HG03175 (cell line): Measurements from ENCODE around the gene ARID4A.
"Not testable (repeated sequence)": the region's sequence is repeated elsewhere in the genome, so short reads cannot be mapped to it uniquely, and the experiment has no call there.

Source experiments
- ATAC-seq: cut with Tn5 transposase; IDR thresholded peaks from one replicate; pipeline ENCODE4 v1.9.1; 2021; ENCODE audit warnings: mild to moderate bottlenecking, moderate library complexity; ENCODE audit not compliant: unreplicated experiment

The ARID4A gene

DNA sequence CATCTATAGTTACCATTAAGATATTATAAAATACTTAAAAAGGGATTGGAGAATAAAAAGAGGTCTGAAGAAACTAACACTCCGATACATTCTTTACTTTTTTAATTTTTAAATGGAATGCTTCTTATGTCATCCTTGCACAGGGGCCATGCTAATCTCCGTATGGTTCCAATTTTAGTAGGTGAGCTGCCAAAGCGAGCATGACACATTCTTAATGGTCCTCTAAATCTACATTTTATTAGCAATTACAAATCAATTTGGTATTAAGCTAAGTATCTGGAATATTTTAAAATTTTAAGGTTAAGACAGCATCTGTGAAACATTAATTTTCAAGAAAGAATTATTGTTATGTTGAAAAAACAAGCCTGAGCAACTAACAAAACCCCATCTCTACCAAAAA is 6.2 kb upstream of the ARID4A start:
- no peak for ATAC-seq

DNA sequence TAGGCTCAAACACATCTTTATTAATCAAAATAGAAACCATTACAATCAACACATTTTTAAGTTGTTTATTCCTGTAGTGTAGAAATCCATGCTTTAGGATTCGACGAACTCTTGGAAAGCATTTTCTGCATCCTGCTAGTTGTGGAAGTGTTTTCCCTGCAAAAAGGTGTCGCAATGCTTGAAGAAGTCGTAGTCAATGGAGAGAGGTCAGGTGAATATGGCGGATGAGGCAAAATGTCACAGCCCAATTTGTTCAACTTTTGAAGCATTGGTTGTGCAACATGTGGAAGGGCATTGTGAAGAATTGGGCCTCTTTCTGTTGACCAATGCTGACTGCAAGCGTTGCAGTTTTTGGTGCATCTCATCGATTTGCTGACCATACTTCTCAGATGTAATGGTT is 4.2 kb upstream of the ARID4A start:
- ATAC-seq: no peak

DNA sequence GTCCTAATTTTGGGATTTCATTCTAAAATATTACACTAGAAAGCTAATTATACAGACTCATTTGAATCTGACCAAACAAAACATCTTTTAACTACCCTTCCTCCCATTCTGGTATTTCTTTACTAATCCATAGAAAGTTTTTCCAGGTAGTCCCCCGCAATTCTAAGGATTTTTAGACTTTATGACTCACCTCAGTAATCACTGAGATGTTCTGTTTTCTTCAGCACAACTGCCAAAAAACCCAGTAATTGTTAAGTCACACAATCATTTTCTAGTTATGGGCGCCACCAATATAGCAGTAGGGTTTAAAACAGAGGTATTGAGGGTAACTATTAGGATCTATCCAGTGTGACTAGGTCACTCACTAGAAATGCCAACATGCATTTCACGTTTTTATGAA is 1.6 kb upstream of the ARID4A start:
- ATAC-seq: no peak

DNA sequence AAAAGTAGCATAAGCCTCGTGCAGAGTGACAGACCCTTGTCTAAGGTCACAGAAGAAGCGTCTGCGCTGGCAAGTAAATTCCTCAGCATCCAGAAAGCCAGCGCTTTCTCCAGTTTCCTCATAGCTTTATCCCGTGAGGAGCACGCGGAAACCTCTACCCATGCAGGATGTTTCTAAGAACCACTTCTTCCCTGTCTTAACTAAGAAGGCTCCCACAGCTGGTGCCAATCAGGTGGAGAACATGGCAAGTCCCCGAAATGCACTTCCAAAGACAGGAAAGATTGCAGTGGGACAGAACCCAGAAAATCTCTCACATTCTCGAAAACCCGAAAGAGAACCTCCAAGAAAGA is 968 bp upstream of the ARID4A start:
- ATAC-seq: no peak

DNA sequence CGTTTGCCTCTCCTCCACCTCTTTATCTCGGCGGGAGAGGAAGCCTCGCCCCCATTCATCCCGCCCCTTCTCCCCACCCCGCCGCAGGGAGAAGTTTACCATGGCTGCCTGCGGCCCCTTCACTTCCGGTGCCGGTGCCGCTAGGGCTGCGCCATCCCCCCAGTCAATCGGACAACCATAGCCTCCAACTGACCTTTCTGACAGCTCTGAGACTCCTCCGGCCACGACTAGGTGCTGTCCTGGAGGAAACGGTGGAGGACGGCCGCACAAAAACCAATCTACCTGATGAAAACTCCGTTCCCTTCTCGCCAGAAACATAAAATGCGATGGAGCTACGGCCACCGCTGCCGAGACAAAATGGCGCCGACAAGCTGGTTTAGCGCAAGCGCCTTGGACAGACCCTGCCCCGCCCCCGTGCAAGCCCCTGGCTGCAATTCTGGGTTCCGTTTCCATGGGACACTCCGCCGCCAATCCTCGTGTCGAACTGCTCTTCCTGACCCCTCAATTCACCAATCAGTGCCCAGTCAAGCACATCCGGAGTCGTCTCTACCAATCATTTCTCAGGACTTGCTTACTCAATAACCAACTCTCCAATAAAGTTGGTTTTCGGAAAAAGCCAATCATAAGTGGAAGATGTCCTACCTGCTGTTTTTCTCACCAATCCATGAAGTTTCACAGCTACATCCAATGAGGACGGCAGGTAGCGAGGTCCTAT is 436 bp upstream of the ARID4A start:
- peak; percentile 83 for ATAC-seq

DNA sequence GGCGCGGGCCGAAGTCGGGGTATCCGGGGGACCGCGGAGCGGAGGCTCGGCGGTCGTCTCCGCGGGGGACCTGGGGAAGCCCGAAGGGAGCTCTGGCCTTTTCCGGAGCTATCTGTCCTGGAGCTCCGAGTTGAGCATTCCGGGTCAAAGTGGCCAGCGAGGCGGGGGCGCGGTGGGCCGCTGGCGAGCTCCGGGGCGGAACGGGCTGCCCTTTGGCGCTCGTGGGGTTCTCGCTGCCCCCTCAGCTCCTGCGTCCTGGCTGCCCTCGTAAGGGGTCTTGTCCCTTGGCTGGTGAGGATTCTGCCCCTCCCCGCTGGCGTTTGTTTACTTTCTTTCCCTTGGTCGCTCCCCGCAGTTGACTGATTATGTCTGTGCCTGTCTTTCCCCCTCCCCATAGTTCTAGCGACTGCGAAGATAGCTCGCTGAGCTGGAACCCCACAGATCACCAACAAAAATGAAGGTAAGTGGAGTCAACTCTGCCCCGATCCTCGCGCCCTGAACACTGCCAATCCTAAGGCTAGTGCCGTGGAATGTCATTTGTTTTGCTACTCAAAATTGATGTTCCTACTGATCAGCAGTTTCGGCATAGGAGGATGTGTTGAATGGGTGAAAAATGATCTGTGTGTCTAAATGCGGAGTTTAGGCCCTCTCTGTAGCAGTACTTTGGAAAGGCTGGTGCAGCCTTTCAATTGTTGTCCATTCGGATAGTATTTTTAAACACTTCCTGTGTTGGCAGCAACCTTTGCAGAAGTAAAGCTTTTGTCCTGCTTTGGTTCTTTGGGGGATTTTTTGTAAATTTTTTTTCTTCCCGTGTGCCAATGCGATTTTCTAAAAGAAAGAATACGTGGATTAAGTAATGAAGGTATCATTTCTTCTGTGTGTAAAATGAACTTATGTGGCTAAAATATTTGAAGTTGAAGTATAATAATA is 1.3 kb downstream of the ARID4A start:
- no peak for ATAC-seq

DNA sequence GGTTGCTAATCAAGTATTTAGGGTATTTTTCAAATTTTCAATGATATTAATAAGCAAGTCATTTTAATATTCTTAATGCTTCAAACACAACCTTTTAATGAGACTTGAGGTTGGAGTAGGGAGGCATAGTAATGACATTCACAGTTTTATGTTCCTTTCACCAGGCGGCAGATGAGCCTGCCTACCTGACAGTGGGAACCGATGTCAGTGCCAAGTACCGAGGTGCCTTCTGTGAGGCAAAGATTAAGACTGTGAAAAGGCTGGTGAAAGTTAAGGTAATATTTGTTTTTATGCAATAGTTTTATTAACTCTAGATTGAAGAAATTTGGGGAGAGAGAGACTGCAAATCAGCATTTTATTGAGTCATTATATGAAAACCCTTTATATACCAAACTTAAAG is 3.1 kb downstream of the ARID4A start:
- ATAC-seq: no peak

DNA sequence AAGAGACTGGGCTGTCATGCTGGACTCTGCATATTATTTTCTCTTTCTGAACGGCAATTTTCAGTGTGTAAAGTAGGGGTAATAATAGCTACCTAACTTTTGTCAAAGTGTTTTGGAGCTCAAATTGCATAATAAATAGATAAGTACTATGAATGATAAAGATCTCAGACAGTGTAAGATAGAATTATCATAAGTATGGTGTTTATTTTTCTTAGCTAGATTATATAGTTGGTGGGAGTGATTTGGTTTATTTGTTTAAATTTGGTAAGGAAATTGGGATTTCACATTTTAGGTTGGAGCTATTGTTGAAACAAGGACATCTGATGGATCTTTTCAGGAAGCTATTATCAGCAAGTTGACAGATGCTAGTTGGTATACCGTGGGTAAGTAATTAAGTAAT is 7.4 kb downstream of the ARID4A start:
- no peak for ATAC-seq

DNA sequence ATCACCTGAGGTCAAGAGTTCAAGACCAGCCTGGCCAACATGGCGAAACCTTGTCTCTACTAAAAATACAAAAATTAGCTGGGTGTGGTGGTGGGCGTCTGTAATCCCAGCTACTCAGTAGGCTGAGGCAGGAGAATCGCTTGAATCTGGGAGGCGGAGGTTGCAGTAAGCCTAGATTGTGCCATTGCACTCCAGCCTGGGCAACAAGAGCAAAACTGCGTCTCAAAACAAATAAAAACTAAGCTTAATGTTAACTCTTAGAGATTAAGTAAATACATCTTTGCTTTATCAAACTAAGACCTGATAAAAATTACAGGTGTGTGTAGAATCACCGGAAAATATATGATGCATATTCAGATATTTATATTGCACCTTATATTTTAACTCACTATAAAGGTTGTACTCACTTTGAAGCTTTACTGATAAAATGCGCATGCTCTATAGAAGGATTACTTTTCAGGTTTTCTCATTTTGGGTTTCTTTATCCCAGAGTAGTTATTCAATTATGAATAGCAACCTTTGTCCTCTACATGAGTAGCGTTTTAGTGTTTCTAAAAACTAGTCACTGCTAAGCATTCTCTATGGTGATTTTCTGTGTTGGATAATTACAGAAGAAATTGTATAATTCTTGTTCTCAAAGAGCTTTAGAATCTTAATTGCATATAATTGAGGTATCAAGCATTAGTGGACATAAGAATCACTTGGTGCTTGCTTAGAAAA is 9.4 kb downstream of the ARID4A start:
- no peak for ATAC-seq

DNA sequence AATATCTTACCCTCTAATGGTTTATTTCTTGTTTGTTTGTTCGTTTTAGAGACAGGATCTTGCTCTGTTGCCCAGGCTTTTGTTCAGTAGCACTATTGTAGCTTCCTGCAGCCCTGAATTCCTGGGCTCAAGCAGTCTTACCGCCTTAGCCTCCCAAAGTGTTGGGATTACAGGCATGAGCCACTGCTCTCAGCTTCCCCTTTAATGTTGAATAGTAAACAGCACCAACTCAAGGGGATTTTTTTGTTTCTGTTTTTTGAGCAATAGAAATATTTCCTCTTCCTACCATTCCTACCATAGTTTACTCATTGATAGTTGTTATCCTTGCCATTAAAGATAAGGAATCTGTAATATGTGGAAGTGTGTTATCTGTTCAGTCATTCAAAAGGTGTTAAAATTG is 10.7 kb downstream of the ARID4A start:
- no peak for ATAC-seq

DNA sequence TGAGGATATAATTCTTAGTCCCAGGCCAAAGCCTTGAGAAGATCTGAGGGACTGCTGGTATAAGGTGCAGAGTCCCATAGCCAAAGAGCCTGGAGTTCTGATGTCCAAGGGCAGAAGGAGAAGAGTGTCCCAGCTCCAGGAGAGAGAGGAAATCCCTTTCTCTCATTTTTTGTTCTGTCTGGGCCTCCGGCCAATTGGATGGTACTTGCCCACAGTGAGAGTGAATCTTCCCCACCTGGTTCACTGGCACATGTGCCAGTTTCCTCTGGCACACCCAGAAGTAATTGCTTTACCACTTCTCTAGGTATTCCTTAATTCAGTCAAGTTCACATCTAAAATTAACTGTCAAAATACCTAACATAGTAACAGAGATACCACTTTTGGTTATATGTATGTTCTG is 15.3 kb downstream of the ARID4A start:
- ATAC-seq: no peak

DNA sequence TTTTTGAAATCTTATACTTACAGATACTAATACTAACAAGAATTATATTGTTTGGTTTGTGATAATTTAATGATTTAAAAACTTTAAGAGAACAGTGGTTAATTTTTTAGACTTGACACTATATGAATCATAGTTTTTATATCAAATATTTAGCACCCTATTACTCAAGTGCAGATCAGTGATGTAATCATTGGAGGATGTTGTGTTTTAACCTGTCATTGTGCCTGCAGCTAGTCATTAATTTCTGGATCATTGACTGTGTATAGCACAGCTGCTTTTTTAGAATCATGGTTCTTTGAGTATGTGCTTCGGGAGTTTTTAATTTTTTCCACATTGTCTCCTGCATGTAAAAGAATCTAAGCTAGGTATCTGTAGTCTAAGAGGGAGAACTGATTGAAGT is 17.3 kb downstream of the ARID4A start:
- ATAC-seq: no peak

DNA sequence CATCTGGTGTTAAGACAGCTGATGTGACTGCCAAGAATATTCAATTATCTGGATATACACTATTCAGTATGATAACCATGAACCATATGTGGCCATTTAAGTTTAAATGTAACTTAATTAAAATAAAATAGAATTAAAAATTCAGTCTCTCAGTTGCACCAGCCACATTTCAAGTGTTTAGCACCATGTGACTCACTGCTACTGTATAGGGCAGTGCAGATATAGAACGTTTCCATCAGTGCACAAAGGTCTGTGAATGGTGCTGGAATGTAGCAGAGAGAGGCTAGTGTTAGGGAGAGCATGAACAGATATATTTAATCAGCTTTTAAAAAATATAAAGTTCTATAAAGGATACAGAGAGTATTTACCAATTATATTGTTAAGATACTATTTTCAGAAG is 28.7 kb downstream of the ARID4A start:
- ATAC-seq: no peak

DNA sequence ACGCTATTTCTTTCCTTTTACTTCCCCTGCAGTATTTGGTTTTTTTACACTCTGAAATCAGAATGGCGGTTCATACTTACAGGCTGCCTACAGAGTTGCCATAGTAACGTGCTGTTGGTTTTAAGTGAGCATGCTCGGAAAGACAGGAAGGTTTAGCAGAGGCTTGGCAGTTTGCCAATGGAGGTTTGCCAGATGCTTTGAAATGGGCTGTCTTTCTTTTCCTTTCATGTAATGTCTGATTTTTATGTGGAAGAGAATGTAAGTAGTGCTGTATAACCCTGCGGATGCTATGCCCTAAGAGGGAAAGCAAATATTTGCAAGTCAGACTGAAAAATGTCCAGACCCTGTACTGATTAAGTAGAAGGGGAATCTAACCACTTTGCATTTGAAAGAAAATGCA is 32.8 kb downstream of the ARID4A start:
- ATAC-seq: peak; percentile 93

DNA sequence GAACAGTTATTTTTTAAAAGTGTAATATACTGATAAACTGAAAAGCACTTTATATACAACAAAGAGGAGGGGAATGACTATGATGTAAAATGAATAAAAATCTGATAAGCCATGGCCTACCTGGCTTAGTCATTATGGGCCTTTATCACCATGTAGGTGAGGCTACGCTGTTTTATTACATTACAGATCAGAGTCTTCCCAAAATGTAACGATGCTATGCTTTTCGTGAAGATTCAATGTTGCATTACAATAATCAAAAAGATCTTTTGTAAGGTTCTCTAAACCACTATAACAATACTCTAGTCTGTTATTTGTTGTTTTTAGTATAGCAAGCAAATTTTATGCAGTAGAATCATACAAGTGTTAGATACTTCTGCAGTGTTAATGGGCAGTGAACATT is 34.2 kb downstream of the ARID4A start:
- ATAC-seq: no peak

DNA sequence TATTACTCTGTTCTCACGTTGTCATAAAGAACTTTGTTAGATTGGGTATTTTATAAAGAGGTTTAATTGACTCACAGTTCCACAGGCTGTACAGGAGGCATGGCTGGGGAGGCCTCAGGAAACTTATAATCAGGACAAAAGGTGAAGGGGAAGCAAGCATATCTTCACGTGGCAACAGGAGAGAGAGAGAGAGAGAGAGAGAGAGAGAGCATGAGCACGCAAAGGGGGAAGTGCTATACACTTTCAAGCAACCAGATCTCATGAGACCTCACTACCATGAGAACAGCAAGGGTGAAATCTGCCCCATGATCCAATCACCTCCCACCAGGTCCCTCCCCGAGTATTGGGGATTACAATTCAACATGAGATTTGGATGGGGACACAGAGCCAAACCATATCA is 41.3 kb downstream of the ARID4A start:
- ATAC-seq: not testable (repeated sequence)

DNA sequence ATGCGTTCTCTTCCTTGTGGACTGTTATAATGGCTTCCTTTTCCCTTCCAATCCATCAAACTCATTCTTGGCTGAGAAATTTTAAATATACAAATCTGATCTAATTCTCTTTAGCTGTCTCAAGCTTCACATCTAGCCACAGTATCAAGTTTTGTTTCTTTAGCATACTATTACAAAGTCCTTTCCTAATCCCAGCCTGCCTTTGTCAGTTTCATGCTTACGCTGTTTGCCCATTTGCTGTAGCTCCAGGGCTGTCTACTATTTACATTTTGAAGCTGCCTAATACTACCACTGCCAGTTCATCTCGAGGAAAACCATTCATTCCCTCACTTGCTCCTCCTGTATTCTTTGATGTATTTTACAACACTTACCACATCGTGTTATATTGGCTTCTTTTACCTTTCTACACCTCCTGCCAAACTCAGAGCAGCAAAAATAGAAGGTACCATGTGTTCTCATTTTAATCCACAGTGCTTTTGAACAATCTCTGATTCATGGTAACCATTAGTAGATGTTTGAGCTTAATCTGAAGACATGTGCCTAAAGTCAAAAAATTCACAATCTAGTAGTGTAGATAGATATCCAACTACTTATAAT is 42.9 kb downstream of the ARID4A start:
- ATAC-seq: no peak

DNA sequence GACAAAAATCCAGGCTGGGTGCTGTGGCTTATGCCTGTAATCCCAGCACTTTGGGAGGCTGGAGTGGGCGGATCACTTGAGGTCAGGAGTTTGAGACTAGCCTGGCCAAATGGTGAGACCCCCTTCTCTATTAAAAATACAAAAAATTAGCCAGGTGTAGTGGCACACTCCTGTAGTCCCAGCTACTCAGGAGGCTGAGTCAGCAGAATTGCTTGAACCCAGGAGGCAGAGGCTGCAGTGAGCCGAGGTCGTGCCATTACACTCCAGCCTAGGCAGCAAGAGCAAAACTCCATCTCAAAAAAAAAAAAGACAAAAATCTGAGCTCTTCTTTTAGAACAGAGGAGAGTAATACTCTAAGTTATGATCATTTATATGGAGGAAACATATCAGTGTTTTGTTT is 45.2 kb downstream of the ARID4A start:
- not testable (repeated sequence) for ATAC-seq

DNA sequence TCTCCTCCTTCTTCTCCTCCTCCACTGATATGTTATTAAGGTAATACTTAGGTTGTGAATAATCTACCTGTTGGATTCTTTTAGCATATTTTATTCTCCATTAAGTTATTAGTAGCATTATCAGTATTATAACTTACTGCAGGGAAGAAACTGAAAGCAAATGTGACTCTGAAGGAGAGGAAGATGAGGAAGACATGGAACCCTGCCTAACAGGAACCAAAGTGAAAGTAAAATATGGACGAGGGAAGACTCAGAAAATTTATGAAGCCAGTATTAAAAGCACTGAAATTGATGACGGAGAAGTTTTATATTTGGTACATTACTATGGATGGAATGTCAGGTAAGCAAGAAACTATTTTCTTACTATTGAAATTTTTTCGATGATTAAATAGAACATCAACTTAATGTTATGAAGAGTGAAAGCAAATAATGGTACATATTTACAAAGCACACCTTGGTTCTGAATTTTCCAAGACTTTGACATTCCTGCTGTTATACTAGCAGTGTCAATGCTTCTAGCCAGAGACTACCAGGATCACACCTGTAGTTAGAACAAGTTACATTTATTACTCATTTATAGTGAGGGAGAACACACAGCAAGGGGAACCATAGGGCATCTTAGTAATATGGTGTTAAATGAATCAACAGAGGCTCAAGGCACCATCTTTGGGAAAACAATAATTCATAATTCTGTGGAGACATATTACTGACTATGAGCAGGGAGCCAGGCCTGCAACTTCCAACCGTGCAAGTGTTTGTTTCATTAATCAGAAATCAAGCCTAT is 55.4 kb downstream of the ARID4A start:
- ATAC-seq: no peak

DNA sequence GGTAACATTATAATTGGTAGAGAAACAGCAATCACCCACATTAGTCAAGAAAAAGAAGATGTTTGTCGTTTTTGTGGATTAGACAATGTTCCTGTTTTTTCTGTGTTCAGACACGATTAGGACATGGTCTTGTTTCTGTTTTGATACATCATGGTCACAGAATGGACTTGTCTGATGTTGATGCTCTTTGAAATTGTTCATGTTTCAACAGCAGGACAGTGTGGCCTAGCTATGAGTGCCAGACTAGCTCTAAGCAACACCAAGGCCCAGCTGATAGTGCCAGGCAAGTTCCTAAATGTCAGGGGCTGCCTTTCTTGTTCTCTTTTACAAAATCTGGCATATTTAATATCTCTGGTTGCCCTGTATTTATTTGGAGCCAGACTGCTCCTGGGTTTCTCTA is 56.5 kb downstream of the ARID4A start:
- no peak for ATAC-seq

DNA sequence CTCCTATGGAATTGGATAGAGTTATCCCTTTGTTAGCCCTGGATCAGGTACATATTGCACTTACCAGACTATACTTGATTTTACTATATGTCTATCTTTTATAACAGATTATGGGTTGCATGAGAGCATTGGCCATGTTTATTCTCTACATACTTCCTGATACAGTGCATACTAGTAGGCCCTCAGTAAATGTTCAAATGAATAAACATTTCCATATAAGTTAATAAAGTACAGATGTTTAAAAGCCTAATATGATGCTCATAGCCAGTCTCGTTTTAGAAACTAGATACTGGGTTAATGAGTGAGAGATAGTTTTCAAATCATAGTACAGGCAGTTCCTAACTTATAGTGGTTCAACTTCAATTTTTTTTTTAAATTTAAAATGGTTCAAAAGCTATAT is 57.9 kb downstream of the ARID4A start:
- ATAC-seq: no peak
